Fibroblast of skin of left quadriceps (primary cell): ENCODE data around the gene ZNF644.
"Not testable (repeated sequence)": the region's sequence is repeated elsewhere in the genome, so short reads cannot be mapped to it uniquely, and the experiment has no call there.

ENCODE experiments used
- DNase-seq, 2 experiments: peaks; one replicate each; pipeline ENCODE4 v3.0.0-alpha.2; 2013; ENCODE audit warnings: low read depth in 2 of 2

ZNF644 gene

DNA sequence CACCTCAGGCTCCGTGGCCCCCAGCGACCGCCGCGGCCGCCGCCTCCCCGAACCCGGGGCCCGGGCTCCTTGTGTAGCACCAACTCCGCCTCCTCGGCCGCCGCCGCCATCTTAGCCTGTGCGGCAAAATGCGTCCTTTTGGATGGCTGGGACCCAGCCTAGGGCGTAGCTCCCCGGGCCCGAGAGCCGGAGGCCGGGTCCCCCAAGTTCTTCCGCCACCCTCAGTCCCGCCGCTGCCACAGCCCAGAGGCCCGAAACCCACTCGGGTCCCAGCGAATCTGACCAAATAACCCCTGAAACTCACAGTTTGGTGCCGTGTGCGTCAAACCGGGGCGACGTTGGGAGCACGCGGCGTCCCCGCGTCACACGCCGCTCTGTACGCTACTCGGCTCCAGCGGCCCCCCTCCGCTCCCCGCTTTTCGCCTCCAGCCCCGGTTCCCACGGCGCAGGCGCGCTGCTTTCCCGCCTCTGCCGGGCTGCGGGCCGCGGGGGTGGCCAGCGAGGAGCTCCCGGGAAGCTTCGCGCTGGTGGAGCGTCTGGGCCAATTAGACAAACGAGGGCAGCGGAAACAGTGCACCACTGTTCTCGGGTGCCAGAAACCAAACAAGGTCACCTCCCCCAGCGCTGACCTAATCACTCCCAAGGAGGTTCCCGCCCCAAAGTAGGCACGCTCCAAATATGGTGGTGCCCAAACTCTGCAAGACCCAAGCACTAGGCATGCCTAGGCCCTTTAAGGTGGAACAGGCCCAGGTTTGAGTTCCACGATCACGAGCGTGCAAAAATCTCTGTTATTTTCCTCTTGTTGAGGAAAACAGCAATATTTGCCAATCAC is at the start of gene ZNF644:
TSS of gene ZNF644 (minus strand) at position 350 of the 832 bp plus-strand sequence. CDS start 39,682 bp downstream, outside the sequence.
- DNase-seq = peak; percentile 80 to 82

DNA sequence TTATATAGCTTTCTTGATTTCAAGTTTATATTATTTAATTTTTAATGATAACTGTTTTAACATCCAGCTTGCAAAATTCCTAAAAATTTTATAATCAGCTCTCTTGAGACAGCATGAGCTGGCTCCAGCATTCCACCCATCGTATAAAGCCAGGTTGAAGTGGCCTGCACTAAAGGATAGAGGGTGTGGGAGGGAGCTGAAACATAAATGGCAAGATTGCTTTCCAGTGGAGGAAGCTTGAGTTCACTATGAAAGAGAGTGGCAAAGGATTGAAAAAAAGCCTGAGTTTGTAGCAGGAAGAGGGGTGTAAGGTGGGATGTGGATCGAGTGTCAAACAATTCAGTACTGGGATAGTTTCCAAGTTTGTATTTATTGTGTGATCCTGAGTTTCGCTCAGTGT is 48.5 kb upstream of the ZNF644 start:
- DNase-seq = no peak

DNA sequence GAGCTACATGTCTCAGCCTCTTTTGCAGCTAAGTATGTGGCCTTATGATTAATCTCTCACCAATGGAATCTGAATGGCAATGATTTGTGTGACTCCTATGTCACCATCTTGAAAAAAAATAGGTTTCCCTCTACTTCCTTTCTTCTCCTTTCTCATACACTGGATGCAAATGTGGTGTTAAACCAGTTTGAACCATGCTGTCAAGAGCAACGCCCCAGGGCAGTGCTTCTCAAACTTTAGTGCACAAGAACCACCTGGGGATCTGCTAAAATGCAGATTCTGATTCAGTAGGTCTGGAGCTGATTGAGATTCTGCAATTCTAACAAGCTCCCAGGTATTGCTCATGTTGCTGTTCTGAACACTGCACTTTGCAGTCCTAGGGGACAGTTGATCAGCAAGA is 44.7 kb upstream of the ZNF644 start:
- no peak for DNase-seq

DNA sequence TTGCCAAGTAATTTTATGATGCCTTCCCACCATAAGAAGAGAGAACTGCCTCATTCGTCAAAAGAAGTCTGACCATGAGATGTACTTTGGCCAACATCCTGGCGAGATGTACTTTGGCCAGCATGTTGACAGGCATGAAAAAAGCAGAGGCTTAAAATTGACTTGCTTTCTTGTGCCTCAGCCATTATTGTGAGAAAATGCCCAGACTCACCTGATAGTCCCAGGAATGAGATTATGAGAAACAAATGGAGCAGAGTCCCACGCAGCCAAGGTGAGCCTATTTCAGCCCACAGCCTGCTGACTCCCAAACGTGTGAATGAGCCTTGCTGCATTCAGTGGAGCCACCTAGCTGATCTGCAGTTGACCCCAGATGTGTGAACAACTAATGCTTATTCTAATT is 43.5 kb upstream of the ZNF644 start:
- no peak for DNase-seq

DNA sequence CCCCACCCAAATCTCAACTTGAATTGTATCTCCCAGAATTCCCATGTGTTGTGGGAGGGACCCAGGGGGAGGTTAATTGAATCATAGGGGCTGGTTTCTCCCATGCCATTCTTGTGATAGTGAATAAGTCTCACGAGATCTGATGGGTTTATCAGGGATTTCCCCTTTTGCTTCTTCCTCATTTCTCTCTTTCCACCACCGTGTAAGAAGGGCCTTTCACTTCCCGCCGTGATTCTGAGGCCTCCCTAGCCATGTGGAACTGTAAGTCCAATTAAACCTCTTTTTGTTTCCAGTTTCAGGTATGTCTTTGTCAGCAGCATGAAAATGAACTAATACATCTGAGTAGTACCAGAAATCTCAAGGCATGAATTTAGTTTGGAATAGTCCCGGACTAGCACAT is 41.6 kb upstream of the ZNF644 start:
- DNase-seq = not testable (repeated sequence)

DNA sequence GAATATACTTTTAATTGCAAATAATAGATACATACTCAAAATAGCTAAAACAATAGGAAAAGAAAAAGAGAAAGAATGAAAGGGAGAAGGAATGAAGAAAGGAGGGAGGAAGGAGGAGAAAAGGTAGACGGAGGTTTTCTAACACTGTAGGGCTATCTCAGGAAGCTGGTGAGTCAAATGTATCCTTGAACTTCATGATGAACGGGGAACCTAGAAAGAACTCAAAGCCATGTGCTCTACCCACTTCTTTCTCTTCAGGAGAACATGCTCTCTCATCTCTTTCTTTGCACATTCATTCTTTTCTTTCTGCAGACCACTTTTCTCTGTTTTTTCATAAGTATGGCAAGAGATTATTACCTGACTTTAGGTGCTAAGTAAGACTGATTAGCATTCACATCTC is 37.3 kb upstream of the ZNF644 start:
- DNase-seq = no peak

DNA sequence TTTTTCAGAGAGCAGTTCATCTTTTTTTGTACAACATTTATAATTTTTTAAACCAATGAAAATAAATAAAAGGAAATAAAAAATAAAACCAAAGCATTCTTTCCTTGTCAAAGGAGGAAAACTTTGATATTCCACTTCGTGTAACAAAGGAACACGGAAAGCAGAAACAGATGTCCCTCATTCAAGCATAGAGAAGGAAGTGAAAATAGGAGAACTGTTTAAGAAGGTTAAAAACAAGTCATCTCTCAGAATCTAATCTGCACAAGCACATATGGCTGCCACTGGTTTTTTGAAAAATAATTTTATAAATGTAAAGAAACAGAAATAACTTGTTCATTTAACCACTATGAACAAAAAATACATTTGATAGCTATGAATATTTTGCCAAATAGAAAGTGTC is 35.9 kb upstream of the ZNF644 start:
- DNase-seq = no peak

DNA sequence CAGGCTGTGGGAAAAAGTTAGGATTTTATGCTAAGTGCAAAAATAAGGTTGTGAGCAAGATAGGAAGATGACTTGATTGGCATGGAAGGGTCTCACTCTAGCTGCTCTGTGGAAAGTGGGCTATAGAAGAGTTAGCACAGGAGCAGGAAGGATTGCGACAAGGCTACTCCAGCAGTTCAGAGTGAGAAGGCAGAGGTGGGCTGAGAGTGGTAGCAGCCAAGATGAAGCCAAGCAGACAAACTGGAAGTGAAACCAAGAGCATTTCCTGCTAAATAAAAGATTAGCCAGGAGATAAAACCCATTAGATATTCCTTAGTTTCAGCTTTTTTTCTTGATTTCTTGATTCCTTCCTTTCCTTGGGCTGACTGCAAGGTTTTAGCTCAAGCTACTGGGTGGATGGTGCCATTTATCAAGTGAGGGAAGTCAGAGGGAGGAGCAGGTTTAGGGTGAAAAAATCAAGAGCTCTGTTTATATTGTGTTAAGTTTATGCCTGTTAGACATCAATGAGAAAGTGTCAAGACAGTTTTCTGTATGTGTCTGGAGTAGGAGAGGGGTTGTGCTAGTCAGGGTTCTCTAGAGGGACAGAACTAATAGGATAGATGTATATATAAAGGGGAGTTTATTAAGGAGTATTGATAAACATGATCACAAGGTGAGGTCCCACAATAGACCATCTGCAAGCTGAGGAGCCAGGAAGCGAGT is 33.1 kb upstream of the ZNF644 start:
- no peak for DNase-seq

DNA sequence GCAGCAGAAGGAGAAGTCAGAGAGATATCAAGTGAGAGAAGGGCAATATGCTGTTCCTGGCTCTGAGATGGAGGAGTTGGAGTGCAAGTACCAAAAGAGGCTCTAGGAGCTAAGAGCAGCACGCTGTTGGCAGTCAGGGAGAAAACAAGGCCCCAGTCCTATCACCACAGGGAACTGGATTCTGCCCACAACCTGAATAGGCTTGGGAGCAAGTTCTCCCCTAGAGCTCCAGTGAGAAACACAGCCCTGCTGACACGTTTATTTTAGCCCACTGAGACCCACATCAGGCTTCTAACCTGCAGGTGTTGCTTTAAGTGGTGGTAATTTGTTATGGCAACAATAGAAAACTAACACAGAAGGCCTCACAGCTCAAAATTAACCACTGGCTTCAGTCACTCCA is 31.8 kb upstream of the ZNF644 start:
- no peak for DNase-seq

DNA sequence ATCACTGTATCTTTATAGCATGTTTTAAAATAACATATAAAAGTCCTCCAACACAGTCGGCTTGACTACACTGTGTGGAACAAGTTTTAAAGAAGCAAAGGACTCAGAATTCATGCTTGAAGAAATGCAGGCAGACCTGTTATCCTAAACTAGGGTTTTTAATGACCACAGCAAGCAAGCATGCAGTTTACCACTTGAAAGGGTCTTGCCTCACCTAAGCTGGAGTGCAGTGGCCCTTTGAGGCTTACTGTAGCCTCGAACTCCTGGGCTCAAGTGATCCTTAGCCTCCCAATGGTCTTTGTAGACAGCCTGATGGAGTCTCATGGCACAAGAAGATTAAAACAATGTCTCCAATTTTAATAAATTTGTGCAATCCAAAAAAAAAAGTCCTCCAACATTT is 27.7 kb upstream of the ZNF644 start:
- not testable (repeated sequence) for DNase-seq

DNA sequence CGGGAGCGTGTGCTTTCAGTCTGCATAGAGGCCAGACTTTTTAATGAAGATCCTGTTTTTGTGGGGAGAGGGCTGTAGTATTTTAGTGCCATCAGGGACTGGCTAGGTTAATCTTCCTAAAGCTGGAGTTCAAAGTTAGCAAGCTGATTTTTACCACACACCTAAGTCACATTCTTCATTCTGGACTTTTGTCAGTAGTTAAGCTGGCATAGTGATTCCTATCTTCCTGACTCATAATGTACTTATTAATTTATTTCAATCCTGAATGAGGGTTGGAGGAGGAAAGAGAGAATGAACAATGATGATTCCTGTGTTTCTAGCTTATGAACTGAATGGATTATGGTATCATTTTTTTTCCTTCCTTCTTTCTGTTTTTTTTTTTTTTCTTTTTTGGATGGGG is 24.9 kb upstream of the ZNF644 start:
- no peak for DNase-seq

DNA sequence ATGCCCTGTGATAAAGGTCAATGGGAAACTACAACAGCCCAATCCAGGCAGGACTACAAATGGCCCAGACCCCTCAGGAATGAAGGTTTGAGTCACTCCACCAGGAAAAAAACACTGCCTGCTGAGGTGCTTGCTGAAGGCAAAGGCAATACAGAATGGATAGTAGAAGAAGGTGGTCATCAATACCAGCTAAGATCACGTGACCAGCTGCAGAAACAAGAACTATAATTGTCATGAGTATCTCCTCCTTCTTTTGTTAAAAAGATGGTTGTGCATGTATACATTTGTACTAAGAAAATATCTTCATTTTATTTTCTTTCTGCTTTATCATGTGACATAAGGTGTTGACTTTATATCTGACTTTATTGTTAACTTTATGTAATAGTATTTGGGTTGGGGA is 23.4 kb upstream of the ZNF644 start:
- no peak for DNase-seq

DNA sequence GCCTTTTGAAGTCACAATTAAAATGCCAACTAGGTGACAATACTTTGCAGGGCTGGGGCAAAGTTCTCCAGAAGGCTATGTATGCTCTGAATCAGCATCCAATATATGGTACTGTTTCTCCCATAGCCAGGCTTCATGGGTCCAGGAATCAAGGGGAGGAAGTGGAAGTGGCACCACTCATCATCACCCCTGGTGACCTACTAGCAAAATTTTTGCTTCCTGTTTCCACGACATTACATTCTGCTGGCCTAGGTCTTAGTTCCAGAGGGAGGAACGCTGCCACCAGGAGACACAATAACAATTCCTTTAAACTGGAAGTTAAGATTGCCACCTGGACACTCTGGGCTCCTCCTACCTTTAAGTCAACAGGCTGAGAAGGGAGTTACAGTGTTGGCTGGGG is 22.9 kb upstream of the ZNF644 start:
- DNase-seq = not testable (repeated sequence)

DNA sequence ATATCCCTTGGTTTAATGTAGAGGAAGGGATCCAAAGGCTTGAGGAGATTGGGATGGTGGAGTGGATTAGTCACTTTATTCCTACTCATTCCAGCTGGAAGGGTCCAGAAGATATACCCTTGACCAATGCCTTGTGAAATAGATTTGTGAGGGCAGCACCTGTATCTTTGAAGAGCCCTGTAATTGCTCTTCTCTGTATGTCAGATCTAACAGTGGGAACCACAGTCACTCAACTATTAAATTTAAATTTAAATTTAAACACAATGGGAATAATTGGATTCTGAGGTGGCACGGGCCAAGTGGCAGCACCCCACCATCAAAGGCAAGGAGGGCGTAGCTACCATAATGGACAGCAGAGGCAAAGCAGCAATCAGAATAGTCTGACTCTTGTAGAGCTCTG is 20.5 kb upstream of the ZNF644 start:
- not testable (repeated sequence) for DNase-seq

DNA sequence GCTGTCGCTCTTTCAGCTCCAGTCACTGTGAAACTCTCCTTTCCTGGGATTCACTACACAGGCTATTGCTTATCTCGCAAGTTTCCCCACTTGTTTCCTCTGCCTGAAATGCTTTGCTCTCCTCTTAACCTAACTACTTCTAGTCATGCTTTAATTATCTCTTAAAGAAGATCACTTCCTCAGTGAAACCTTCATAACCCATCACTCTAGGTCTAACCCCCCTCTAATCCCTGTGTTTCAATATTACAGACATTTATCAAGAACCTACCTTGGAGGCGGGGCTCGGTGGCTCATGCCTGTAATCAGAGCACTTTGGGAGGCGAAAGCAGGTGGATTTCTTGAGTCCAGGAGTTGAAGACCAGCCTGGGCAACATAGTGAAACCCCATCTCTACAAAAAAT is 16.7 kb upstream of the ZNF644 start:
- DNase-seq = no peak

DNA sequence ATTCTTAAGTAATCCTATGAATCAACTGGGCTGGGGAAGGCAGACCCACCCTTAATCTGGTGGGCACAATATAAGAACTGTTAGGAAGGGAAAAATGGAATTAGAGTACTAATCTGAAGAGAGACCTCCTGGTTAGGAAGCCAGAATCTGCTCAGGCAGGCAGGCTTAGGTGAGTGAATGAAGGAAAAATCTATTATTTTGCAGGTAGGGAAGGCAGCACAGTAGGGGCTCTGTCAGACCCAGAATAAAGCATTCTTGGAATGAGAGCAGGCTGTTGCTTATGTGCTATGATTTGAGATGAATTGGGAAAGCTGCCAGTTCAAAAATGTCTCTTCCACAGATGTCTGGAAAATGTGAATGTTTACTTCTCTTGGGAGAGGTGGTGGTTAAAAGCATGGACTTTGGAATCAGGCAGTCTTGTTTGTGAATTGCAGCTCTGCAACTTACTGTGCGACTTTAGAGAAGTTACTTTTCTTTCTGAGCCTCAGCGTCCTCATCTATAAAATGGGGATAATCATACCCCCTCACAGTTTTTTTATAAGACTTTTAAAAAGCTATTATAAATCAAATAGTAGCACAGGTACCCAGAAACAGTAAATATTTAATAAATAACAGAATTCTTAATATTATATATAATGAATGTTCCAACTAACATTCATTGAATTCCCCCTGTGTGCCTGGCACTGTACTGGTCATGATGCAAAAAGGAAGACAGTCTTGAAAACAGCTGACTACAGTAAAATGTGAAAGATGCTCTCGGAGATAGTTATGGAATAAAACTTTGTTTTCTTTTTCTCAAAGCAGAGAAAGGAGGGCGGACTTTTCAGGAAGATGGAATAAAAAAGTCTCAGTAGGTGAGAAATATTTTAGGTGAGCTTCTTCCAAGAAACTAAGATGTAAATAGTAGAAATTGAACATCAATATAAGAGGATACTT is 15.3 kb upstream of the ZNF644 start:
- no peak for DNase-seq

DNA sequence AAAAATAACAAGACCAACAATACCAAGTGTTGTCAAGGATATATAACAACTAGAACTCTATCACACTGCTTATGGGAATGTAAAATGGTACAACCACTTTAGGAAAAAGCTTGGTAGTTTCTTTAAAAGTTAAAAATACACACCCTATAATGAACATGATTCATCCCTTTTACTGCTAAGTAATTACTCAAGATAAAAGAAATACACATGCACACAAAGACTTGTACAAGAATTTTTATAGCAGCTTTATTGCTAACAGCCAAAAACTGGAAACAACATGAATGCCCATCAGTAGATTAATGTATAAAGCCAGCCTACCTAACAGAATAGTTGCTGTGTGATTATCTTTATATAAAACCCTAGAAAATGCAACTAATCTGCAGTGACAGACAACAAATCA is 10.5 kb upstream of the ZNF644 start:
- DNase-seq = no peak

DNA sequence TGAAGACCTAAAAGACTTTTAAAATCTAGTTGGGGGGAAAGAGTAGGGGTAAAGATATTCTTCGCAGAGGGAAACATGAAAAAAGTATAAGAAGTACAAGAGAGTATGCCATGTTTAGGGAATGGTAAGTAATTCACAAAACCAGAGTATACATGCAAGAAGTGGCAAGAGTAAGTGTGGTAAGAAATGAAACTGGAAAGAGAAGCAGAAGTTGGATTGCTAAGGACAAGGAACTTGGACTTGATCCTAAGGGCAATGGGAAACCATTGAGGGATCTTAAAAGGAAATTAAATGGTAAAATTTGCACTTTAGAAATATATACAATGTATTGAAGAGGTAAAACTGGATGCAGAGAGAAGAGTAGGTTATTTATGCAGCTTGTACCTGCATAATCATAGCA is 9.2 kb upstream of the ZNF644 start:
- no peak for DNase-seq

DNA sequence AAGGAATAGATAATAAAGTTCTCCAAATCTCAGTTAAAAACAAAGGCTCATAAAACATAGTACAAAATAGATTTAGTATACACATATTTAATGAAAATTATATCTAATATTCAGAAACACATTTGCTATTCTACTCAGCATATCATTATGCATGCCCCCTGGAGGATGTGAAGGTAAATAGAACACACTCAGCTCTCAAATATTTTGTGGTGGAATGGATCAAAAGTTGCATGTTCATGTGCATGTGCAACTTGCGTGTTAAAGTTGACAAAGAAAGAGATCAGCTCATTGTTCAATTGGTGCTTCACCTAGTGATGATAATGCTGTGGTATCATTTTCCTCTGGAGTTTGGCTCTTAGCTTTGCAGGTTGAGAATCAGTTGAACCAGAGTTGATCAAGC is 4.9 kb upstream of the ZNF644 start:
- no peak for DNase-seq

DNA sequence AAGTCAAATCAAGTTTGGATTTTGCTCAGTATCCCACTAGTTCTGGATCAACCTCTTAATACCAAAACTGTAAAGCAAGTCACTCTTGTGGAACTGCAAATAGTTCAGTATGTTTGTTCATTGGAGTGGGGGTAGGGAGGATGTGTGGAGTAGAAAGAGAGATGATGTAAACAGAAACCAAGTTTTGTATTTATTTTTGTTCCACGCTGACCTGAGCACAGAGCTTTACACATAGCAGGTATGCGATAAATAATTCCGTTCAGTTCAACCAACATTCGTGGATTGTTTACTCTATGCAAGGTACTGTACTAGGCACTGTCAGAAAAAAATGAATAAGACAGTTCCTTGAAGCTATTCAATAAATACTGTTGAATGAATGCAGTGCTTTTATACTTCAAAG is 4.5 kb upstream of the ZNF644 start:
- DNase-seq = no peak

DNA sequence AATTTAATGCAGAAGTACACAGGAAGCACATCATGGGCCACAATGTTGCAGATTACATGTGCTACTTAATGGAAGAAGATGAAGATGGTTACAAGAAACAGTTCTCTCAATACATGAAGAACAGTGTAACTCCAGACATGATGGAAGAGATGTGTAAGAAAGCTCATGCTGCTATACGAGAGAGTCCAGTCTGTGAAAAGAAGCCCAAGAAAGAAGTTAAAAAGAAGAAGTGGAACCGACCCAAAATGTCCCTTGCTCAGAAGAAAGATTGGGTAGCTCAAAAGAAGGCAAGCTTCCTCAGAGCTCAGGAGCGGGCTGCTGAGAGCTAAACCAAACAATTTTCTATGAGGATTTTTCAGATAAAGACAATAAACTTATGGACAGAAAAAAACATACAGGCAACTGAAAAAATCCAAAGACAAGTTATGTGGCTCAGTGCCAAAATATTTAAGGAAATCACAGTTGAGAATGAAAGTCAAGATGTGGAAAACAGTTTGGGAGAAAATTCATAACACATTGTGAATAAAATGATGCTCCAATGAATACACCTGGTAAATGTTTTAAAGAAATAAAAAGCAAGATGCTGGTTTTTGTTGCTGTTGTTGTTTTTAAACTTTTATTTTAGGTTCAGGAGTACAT is 2.8 kb upstream of the ZNF644 start:
- DNase-seq = no peak

DNA sequence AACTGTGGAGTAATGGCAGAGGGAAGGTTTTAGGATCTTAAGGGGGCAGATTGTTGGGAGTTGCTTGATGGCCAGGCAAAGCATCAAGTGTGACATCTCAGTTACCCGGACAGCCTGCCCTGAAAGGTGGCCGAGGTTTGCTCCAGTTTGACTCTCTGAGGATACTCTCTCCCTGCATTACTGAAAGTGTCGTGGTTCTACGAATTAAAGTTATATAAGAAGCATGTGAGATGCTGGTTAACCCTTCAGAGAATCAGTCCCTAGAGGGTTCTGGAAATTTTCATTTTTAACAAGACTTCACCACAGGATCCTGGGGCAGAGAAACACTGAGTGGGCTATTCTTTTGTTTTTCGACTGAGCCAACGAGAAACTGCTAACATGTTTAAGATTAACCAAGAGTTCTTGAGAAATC is 689 bp upstream of the ZNF644 start:
- DNase-seq = no peak
